Esophagus squamous epithelium (tissue), 5 donors: ENCODE data around the gene MGST3. TPM values are rescaled to one million over a fixed set of nuclear protein-coding genes. Genes with fewer than 3 reads are reported as not detected.
"Not testable (repeated sequence)": the region's sequence is repeated elsewhere in the genome, so short reads cannot be mapped to it uniquely, and the experiment has no call there.

Source experiments
- DNase-seq: peaks from one replicate; lab custom pipeline; 2025; lab: John Stamatoyannopoulos, UW
- H3K27ac ChIP-seq, 4 donors: fragments of 200-600 bp; sonication (generic); one replicate each; pipeline ENCODE4 v1.5.1; 2016 to 2019; ENCODE audit warnings: mild to moderate bottlenecking in 1 of 4
- H3K27me3 ChIP-seq, 4 donors: fragments of 200-600 bp; sonication (generic); 1 replicate in 3 of 4; 2 replicates in 1 of 4; pipeline versions ENCODE4 v1.5.1 to v1.6.0; 2017 to 2021; ENCODE audit warnings: antibody characterized with exemption in 1 of 4
- H3K36me3 ChIP-seq, 3 donors: fragments of 200-600 bp; sonication (generic); one replicate each; pipeline ENCODE4 v1.5.1; 2016 to 2019
- H3K4me1 ChIP-seq, 3 donors: fragments of 200-600 bp; sonication (generic); one replicate each; pipeline ENCODE4 v1.5.1; 2017 to 2019
- H3K4me3 ChIP-seq, 4 donors: fragments of 200-600 bp; sonication (generic); 1 replicate in 3 of 4; 2 replicates in 1 of 4; pipeline ENCODE4 v1.5.1; 2016 to 2019; ENCODE audit warnings: mild to moderate bottlenecking in 2 of 4, moderate library complexity in 1 of 4
- H3K9me3 ChIP-seq, 3 donors: fragments of 200-600 bp; sonication (generic); one replicate each; pipeline ENCODE4 v1.5.1; 2016 to 2019
- CTCF ChIP-seq, 6 experiments: fragments of 450-650 bp in 4 of 6; fragments of 200-600 bp in 2 of 6; sonication (generic) in 2 of 6; IDR thresholded peaks; one replicate each; pipeline ENCODE4 v1.5.1; 2016 to 2019; ENCODE audit warnings: antibody characterized with exemption in 6 of 6, mild to moderate bottlenecking in 4 of 6, moderate library complexity in 4 of 6
- POLR2A ChIP-seq, 4 donors: fragments of 450-650 bp; IDR thresholded peaks; one replicate each; pipeline ENCODE4 v1.6.1; 2017; ENCODE audit warnings: antibody characterized with exemption in 4 of 4, mild to moderate bottlenecking in 4 of 4, moderate library complexity in 3 of 4
- WGBS, 2 donors: methylation state at CpG; one replicate each; pipeline ENCODE4 v1.1.5; 2018; 5-methylcytosine and 5-hydroxymethylcytosine counted together
- intact Hi-C: fragments of 100-400 bp; cut with DNase I; formaldehyde crosslinking; loops from one replicate; pipeline ENCODE4 v1.15.0; 2022
- total RNA-seq, 4 donors: library from RNA; depleted of rRNA; stranded (reverse); fragments of >200 nt; gene quantifications; one replicate each; pipeline ENCODE4 v1.1.0, GENCODE V29; 2016
- donor health status: DM: yes; HTN: yes; CAD: no.

Gene MGST3
- total RNA-seq, 4 donors from 2014 or later, result 64.7 to 103 (median 82.9) TPM

GRCh38 chr1:165680303-165680702, 49.3 kb downstream of the MGST3 start:
- no peaks in the 10 kb centered on the region for H3K9me3 ChIP-seq
- WGBS, 2 donors, result 100% methylated on average over 1 of the region's 2 CpGs
- no peak overlapping the region for H3K27ac ChIP-seq
- H3K27me3 ChIP-seq, result no peaks in the 10 kb centered on the region
- intact Hi-C loops, result no loop called here
- no peak for DNase-seq
- peaks cover 12 to 100% (median 17%) of the 10 kb centered on the region in 3 donors for H3K36me3 ChIP-seq
- TF ChIP-seq POLR2A (IDR thresholded peaks at IDR 0.05) (no peak), CTCF (IDR thresholded peaks at IDR 0.05) (no peak)
- no peak overlapping the region for H3K4me3 ChIP-seq
- peaks cover 0 to 13% (median 0%) of the 10 kb centered on the region in 3 donors for H3K4me1 ChIP-seq

- H3K9me3 ChIP-seq, intact Hi-C loops, H3K4me3 ChIP-seq, DNase-seq, H3K27ac ChIP-seq, H3K27me3 ChIP-seq: not testable (repeated sequence)
- peaks cover 12 to 99% (median 17%) of the 10 kb centered on the region in 3 donors for H3K36me3 ChIP-seq
- WGBS, 2 donors, result 95 to 97% methylated on average over 4 of the region's 4 CpGs
- H3K4me1 ChIP-seq, result peaks cover 0 to 16% (median 0%) of the 10 kb centered on the region in 3 donors
Measured at GRCh38 chr1:165680773-165681172, 49.7 kb downstream of the MGST3 start.

GRCh38 chr1:165683848-165684485, 52.9 kb downstream of the MGST3 start:
- Histone ChIP-seq H3K4me3 (no peak overlapping the region), H3K27me3 (no peaks in the 10 kb centered on the region), H3K9me3 (no peaks in the 10 kb centered on the region), H3K27ac (no peak overlapping the region), H3K4me1 (peaks cover 0 to 24% (median 0%) of the 10 kb centered on the region in 3 donors), H3K36me3 (peaks cover 6 to 97% (median 12%) of the 10 kb centered on the region in 3 donors)
- no peak for DNase-seq
- intact Hi-C loops, result no loop called here
- 38 to 43% methylated on average over 1 of the region's 1 CpG for WGBS, 2 donors
- no peak for TF ChIP-seq CTCF (IDR thresholded peaks at IDR 0.05)
- no peak for TF ChIP-seq POLR2A (IDR thresholded peaks at IDR 0.05)

GRCh38 chr1:165686121-165686970, 55.3 kb downstream of the MGST3 start:
- intact Hi-C loops, result no loop called here
- no peaks in the 10 kb centered on the region for H3K27me3 ChIP-seq
- H3K36me3 ChIP-seq, result peaks cover 0 to 97% (median 12%) of the 10 kb centered on the region in 3 donors
- DNase-seq, result no peak
- H3K4me3 ChIP-seq, result no peak overlapping the region
- peaks cover 0 to 24% (median 0%) of the 10 kb centered on the region in 3 donors for H3K4me1 ChIP-seq
- 62 to 75% methylated on average over 6 of the region's 6 CpGs for WGBS, 2 donors
- TF ChIP-seq CTCF (IDR thresholded peaks at IDR 0.05) (peak in 1 of 6 experiments; percentile 5), POLR2A (IDR thresholded peaks at IDR 0.05) (no peak)
- no peak overlapping the region for H3K27ac ChIP-seq
- no peaks in the 10 kb centered on the region for H3K9me3 ChIP-seq

GRCh38 chr1:165686971-165687433, 56.0 kb downstream of the MGST3 start:
- Histone ChIP-seq H3K27me3 (no peaks in the 10 kb centered on the region), H3K4me3 (no peak overlapping the region), H3K9me3 (no peaks in the 10 kb centered on the region), H3K27ac (no peak overlapping the region), H3K4me1 (peaks cover 0 to 24% (median 0%) of the 10 kb centered on the region in 3 donors), H3K36me3 (peaks cover 0 to 95% (median 8%) of the 10 kb centered on the region in 3 donors)
- WGBS, 2 donors, result 60 to 69% methylated on average over 2 of the region's 2 CpGs
- intact Hi-C loops, result no loop called here
- DNase-seq, result no peak
- TF ChIP-seq CTCF (IDR thresholded peaks at IDR 0.05) (no peak), POLR2A (IDR thresholded peaks at IDR 0.05) (no peak)
